KMS-11 (cell line): ENCODE results near the gene MLN.

ENCODE experiments used
- H2AFZ ChIP-seq: fragments of 200-600 bp; sonication (generic); 2 replicates; pipeline ENCODE4 v1.6.1; 2016; ENCODE audit warnings: antibody characterized with exemption, mixed run types, low read depth
- H3K27ac ChIP-seq: fragments of 200-600 bp; sonication (generic); 2 replicates; pipeline ENCODE4 v1.6.1; 2016; ENCODE audit warnings: mild to moderate bottlenecking, mixed run types
- H3K27me3 ChIP-seq: fragments of 200-600 bp; sonication (generic); 2 replicates; pipeline ENCODE4 v1.6.1; 2017; ENCODE audit warnings: mild to moderate bottlenecking, low read depth, mixed run types, moderate library complexity; ENCODE audit not compliant: insufficient read depth
- H3K36me3 ChIP-seq: fragments of 200-600 bp; sonication (generic); 2 replicates; pipeline ENCODE4 v1.6.1; 2017; ENCODE audit warnings: mild to moderate bottlenecking, mixed run types; ENCODE audit not compliant: insufficient read depth
- H3K4me1 ChIP-seq: fragments of 200-600 bp; sonication (generic); 2 replicates; pipeline ENCODE4 v1.6.1; 2016; ENCODE audit warnings: mild to moderate bottlenecking, low read depth, mixed run types; ENCODE audit not compliant: poor library complexity, severe bottlenecking
- H3K4me2 ChIP-seq: fragments of 200-600 bp; sonication (generic); 2 replicates; pipeline ENCODE4 v1.7.0; 2016; ENCODE audit warnings: mild to moderate bottlenecking, mixed run types
- H3K4me3 ChIP-seq: fragments of 200-600 bp; sonication (generic); IDR thresholded peaks from 2 replicates; pipeline ENCODE4 v1.6.1; 2017; ENCODE audit warnings: low read depth, low read length, mixed read lengths; ENCODE audit not compliant: insufficient read depth
- H3K79me2 ChIP-seq: fragments of 200-600 bp; sonication (generic); 2 replicates; pipeline ENCODE4 v1.6.1; 2016; ENCODE audit warnings: low read depth, mixed run types; ENCODE audit not compliant: insufficient read depth
- H3K9ac ChIP-seq: fragments of 200-600 bp; sonication (generic); 2 replicates; pipeline ENCODE4 v1.6.1; 2016; ENCODE audit warnings: mild to moderate bottlenecking, mixed run types
- H4K20me1 ChIP-seq: fragments of 200-600 bp; sonication (generic); 2 replicates; pipeline ENCODE4 v1.6.1; 2016; ENCODE audit warnings: mild to moderate bottlenecking, mixed run types; ENCODE audit not compliant: insufficient read depth
- CTCF ChIP-seq: fragments of 200-600 bp; sonication (generic); conservative IDR thresholded peaks from 2 replicates; pipeline ENCODE4 v1.6.1; 2017; ENCODE audit warnings: low read depth, mild to moderate bottlenecking, antibody characterized with exemption, low read length, moderate library complexity, mixed read lengths

The MLN gene

GRCh38 chr6:33755070-33755869 lies 48.5 kb downstream of the MLN start:
- no peak for TF ChIP-seq CTCF
- Histone ChIP-seq H3K4me2 (no peak overlapping the region), H3K36me3 (no peaks in the 10 kb centered on the region), H3K27ac (no peak overlapping the region), H3K27me3 (peaks cover 51% of the 10 kb centered on the region; the same call in 1 of the 2 replicates), H4K20me1 (no peaks in the 10 kb centered on the region), H3K4me3 (no peak overlapping the region), H3K4me1 (no peaks in the 10 kb centered on the region), H2AFZ (no peak overlapping the region), H3K9ac (no peak overlapping the region), H3K79me2 (no peaks in the 10 kb centered on the region)

- Histone ChIP-seq H2AFZ (no peak overlapping the region), H3K4me3 (no peak overlapping the region), H3K27me3 (peaks cover 53% of the 10 kb centered on the region; the same call in 1 of the 2 replicates), H3K9ac (no peak overlapping the region), H3K4me2 (no peak overlapping the region), H3K36me3 (no peaks in the 10 kb centered on the region), H3K27ac (no peak overlapping the region), H3K79me2 (no peaks in the 10 kb centered on the region), H3K4me1 (no peaks in the 10 kb centered on the region), H4K20me1 (no peaks in the 10 kb centered on the region)
- TF ChIP-seq CTCF, result no peak
Observed at GRCh38 chr6:33754222-33754621, 49.6 kb downstream of the MLN start.

DNA sequence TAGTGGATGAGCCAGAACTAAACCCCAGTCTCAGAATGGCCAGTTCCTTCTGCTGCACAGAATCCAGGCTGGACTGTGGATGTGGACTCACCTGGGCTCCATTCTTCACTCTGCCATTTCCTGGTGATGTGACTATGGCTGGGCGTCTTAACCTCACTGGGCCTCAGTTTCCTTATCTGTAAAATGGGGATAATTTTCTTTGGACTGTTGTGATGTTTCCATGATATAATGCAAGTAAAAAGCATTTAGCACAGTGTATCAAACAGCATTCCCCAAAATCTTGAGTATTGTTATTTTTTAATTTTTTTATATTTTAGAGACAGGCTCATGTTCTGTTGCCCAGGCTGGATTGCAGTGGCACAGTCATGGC lies 51.2 kb downstream of the MLN start:
- Histone ChIP-seq H3K4me2 (no peak overlapping the region), H3K36me3 (no peaks in the 10 kb centered on the region), H3K27ac (no peak overlapping the region), H3K9ac (no peak overlapping the region), H3K4me3 (no peak overlapping the region), H4K20me1 (no peaks in the 10 kb centered on the region), H2AFZ (no peak overlapping the region), H3K4me1 (no peaks in the 10 kb centered on the region), H3K27me3 (peaks cover 48% of the 10 kb centered on the region; the same call in 1 of the 2 replicates), H3K79me2 (no peaks in the 10 kb centered on the region)
- TF ChIP-seq CTCF, result no peak

- Histone ChIP-seq H3K27me3 (peaks cover 49% of the 10 kb centered on the region; the same call in 1 of the 2 replicates), H3K4me3 (no peak overlapping the region), H3K4me1 (no peaks in the 10 kb centered on the region), H3K79me2 (no peaks in the 10 kb centered on the region), H3K9ac (no peak overlapping the region), H3K4me2 (no peak overlapping the region), H2AFZ (no peak overlapping the region), H3K27ac (no peak overlapping the region), H3K36me3 (no peaks in the 10 kb centered on the region), H4K20me1 (no peaks in the 10 kb centered on the region)
- no peak for TF ChIP-seq CTCF
Observed at GRCh38 chr6:33751771-33752645, 51.8 kb downstream of the MLN start.
